Stimulated activated CD4-positive, alpha-beta T cell treated with anti-CD3 and anti-CD28 coated beads, Interleukin-4, amount 100 ng/mL, for 4 hours (primary cell): Measurements from ENCODE around the gene TMEM176B.
"Not testable (repeated sequence)": the region's sequence is repeated elsewhere in the genome, so short reads cannot be mapped to it uniquely, and the experiment has no call there.

Source experiments
- DNase-seq, 2 experiments: peaks; one replicate each; pipeline ENCODE4 v3.0.0-alpha.2; 2020

Gene TMEM176B

DNA sequence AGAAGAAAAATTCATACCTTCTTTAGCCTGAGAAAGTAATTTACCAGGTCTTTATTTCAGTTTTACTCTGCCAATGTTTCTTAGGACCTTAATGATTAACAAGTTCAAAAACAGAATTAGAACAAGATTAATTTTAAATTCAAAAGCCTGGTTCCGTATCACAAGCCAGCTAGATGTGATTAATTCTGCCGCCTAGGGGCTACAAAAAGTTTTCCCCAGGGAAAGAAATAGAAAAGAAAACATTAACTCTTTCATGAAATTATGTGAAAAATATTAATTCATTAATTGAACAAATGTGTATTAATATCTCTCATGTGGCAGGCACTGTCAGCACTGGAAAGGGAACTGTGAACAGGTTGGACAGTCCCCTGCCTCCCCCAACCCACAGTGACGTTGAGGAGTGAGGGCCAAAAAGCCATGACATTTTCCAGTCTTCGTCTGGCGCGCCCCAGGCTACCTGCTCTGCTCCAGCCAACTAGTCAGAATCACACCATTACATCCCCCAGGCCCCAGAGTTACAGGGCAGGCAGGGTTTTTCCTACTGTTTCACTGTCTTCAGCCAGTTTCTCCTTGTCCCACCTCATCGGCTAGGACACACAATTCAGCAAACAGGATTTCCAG lies 20.5 kb upstream of the TMEM176B start:
- no peak for DNase-seq

DNA sequence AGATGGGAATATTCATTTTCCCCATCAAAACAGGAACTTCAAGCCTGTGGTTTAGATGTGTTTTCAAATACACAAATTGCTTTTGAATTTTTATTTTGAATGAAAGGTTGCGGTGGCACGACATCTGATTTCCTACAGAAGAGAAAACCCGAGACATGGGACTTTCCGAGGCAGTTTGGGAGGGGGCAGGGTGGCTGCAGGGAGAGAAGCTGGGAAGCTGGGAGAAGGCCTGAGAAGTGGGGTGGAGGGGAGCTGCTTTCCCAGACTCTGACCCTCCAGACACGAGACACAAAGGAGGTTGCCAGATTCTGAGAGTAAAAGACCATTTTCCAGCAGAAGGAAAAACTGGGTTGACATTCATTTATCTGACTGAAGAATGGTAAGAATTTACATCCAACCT lies 20.0 kb upstream of the TMEM176B start:
- DNase-seq, result no peak

- no peak for DNase-seq
Observed at GRCh38 chr7:150818971-150819370, 18.8 kb upstream of the TMEM176B start.

GRCh38 chr7:150814328-150815001 lies 14.3 kb upstream of the TMEM176B start:
- DNase-seq, result no peak

DNA sequence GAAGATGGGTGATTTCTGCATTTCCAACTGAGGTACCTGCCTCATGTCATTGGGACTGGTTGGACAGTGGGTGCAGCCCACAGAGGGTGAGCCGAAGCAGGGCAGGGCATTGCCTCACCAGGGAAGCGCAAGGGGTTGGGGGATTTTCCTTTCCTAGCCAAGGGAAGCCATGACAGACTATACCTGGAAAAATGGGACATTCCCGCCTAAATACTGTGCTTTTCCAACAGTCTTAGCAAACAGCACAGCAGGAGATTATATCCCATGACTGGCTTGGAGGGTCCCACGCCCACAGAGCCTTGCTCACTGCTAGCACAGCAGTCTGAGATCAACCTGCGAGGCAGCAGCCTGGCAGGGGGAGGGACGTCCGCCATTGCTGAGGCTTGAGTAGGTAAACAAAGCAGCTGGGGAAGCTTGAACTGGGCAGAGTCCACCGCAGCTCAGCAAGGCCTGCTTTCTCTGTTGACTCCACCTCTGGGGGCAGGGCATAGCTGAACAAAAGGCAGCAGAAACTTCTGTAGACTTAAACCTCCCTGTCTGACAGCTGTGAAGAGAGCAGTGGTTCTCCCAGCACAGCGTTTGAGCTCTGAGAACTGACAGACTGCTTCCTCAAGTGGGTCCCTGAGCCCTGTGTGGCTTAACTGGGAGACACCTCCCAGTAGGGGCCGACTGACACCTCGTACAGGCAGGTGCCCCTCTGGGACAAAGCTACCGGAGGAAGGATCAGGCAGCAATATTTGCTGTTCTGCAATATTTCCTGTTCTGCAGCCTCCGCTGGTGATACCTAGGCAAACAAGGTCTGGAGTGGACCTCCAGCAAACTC lies 7.7 kb upstream of the TMEM176B start:
- not testable (repeated sequence) for DNase-seq

- DNase-seq, result no peak
Observed at GRCh38 chr7:150806863-150807262, 6.7 kb upstream of the TMEM176B start.

GRCh38 chr7:150806454-150806853 lies 6.3 kb upstream of the TMEM176B start:
- no peak for DNase-seq

DNA sequence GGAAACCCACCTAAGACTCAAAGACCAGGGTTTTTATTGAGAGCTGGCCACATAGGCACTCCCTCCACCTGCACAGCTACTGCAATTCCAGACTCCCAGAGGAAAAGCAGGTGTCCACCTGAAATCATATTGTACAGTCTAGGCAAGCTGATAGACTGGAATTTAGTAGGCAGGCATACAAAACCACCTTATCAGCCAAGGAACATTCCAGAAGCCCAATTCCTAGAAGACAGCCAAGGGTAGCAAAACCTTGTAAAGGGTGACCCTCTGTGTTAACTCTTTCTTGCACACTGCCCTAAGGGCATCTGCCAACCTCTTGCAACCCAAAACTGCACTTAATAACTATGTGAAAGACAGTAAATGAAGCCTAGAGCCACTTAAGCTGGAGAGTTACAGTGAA lies 5.7 kb upstream of the TMEM176B start:
- no peak for DNase-seq

GRCh38 chr7:150804802-150805201 lies 4.6 kb upstream of the TMEM176B start:
- no peak for DNase-seq

DNA sequence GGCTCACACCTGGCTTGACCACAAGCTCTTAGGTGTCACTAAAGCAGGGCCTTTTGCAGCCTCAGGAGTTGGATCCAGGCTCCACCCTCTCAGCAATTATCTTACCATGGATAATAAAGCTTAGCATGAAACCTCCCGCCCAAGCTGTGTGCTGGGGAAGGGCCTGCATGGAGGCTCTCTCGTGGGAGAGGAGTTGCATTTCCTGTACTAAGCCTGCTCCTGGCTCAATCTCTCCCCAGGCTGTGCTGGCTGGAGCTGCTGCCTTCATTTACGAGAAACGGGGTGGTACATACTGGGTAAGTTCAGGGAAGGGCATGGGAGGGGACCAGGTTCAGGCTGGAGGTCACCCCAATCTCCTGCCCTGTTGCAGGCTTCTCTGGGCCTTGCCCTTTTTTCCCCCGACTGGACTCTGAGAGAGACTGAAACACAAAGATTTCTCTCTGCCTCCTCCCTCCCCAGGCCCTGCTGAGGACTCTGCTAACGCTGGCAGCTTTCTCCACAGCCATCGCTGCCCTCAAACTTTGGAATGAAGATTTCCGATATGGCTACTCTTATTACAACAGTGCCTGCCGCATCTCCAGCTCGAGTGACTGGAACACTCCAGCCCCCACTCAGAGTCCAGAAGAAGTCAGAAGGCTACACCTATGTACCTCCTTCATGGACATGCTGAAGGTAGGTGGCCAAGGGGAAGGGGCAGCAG lies 3.1 kb upstream of the TMEM176B start:
- DNase-seq, result no peak

- no peak for DNase-seq
Observed at GRCh38 chr7:150801946-150802771, 2.0 kb upstream of the TMEM176B start.

DNA sequence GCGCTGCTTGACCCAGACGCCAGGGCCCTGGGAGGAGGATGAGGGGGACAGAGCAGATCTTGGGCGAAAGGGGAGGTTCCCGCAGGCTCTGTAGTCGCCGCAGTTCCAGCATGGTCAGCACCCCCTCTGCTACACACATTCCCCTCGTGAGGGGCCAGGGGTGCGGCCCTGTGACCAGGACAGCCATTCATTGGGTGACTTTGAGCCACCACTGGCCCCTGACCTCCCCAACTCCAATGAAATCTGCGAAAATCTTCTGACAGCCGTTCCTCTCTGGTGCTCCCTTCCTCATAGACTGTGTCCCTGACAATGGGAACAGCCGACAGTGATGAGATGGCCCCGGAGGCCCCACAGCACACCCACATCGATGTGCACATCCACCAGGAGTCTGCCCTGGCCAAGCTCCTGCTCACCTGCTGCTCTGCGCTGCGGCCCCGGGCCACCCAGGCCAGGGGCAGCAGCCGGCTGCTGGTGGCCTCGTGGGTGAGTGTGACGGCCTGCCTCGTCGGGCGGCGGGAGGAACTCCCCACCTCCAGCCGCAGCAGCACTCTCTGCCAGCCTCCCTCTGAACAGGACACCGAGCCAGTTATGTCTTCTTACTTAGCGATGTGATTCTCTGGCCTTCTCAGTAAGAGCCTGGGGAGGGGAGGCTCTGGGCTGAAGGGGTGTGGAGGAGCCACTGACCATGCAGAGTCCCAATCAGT lies 1.2 kb upstream of the TMEM176B start:
- DNase-seq, result no peak

GRCh38 chr7:150800581-150801241 lies 547 bp upstream of the TMEM176B start, which contains the start of gene TMEM176A:
TMEM176A (plus strand) TSS chr7:150800769; CDS start chr7:150801551, 782 bp downstream.
- DNase-seq, result peak; percentile 7 to 27

- no peak for DNase-seq
Observed at GRCh38 chr7:150799156-150799555, 1.0 kb downstream of the TMEM176B start.

DNA sequence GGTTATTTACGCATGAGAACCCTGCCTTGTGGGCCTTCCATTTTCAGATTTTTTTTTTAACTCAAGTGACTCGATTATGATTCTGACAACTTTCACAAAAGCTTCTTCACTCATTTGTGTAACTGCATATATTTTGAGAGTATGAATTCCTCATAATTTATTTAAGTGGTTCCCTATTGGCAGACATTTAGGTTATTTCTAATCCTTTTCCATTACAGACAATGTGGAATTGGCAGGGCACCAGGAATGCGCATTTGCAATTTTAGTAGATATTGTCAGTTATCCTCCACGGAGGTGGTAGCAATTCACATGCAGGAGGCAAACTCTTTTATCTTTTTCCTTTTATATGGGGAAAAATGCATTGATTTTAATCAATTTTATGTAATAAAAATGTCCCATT lies 2.5 kb downstream of the TMEM176B start:
- DNase-seq, result no peak

DNA sequence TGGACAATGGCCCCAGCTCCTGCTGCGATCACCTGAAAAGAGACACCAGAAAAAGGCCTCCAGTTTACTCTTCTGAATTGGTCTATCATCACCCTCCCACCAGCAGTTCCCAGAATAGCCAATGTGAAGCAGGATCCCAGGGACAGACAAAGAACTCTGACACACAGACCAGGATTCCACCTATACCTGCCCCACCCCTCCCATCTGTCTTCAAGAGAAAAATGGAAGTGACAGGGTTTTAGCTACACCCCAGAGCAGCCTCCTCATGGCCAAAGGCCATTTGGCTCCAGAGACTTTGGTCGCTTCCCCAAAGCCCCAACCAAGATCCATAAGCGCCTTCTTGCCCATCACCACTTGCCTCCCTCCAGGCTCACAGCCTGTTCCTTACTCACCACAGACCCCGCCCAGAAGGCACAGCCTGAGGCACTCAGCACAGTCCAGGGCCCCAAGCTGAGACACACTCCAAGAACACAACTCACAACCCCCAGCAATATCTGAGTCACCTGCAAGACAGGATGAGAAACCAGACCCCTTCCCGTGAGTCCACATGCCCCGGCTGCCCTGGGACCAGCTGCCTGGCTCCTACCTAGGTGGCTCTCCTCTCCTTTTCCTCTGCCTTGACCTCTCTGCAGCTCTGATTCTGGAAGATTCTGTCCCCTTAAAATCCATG lies 6.5 kb downstream of the TMEM176B start:
- DNase-seq, result no peak

DNA sequence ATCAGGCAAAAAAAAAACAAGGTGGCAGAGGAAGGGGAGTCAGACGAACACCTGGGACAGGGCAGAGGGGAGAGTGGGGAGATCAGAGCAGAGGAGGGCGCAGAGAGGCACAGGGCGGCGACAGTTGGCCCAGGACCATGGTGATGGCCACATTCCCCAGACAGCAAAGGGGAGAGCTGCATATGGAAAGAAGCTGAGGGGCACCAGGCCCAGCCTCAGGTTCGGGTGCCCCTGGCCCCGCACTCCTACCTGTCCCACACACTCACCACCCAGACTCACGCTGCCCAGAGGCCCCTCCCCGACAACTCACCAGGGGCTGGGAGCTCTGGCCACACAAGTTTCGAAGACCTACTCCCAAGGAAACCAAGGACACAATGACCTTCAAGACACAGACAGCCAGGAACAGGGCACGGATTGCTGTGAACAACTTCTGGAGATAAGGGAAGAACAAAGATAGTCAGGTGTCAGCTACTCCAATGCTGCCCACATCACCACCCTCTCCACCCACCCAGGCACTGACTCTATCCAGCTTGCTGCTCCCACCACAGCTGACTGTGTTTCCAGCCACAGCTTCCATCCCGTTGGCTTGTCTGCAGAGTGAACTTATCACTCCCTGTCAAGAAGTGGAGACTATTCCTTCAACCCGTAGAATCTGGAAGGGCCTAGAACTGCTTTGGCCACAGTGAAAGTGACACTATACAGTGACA lies 8.3 kb downstream of the TMEM176B start:
- no peak for DNase-seq

- DNase-seq, result no peak
Observed at GRCh38 chr7:150791304-150791703, 8.9 kb downstream of the TMEM176B start.

GRCh38 chr7:150790416-150791075 lies 9.6 kb downstream of the TMEM176B start:
- DNase-seq, result no peak
